Activated CD8-positive, alpha-beta T cell treated with anti-CD3 and anti-CD28 coated beads for 36 hours (primary cell): Measurements from ENCODE around the gene DIAPH3. TPM values are rescaled to one million over a fixed set of nuclear protein-coding genes. Genes with fewer than 3 reads are reported as not detected.

Experiments
- ATAC-seq: fragments of 200-7000 bp; cut with Tn5 transposase; one replicate; pipeline ENCODE4 v1.10.0; 2021; ENCODE audit warnings: mild to moderate bottlenecking, moderate library complexity
- CTCF ChIA-PET: fragments of 350-600 bp; sonication (Branson Sonifier 250); formaldehyde crosslinking; loops from one replicate; lab custom pipeline; 2021; ENCODE audit warnings: antibody characterized with exemption; lab: Charles Lee
- POLR2A ChIA-PET: fragments of 350-600 bp; sonication (Branson Sonifier 250); formaldehyde crosslinking; loops from one replicate; lab custom pipeline; 2021; ENCODE audit warnings: antibody characterized with exemption; lab: Charles Lee
- DNase-seq: peaks from one replicate; pipeline ENCODE4 v3.0.0-alpha.2; 2020
- H3K27ac Mint-ChIP-seq: one replicate; pipeline ENCODE4 v1.8.0; 2021; ENCODE audit warnings: mild to moderate bottlenecking, mixed read lengths
- H3K27me3 Mint-ChIP-seq: one replicate; pipeline ENCODE4 v1.8.0; 2021; ENCODE audit warnings: mixed read lengths
- H3K36me3 Mint-ChIP-seq: one replicate; pipeline ENCODE4 v1.8.0; 2021; ENCODE audit warnings: low read depth, mixed read lengths
- H3K4me1 Mint-ChIP-seq: one replicate; pipeline ENCODE4 v1.8.0; 2021; ENCODE audit warnings: low read depth, mixed read lengths
- H3K4me3 Mint-ChIP-seq: one replicate; pipeline ENCODE4 v1.8.0; 2021; ENCODE audit warnings: mild to moderate bottlenecking, moderate library complexity, mixed read lengths
- H3K9me3 Mint-ChIP-seq: one replicate; pipeline ENCODE4 v1.8.0; 2021; ENCODE audit warnings: mixed read lengths
- CTCF ChIP-seq: fragments of 200-600 bp; IDR thresholded peaks from one replicate; pipeline ENCODE4 v1.8.0; 2022; ENCODE audit warnings: antibody characterized with exemption, mild to moderate bottlenecking
- intact Hi-C: fragments of 100-400 bp; cut with micrococcal nuclease; formaldehyde crosslinking; loops from one replicate; pipeline ENCODE4 v1.10.0; 2022
- total RNA-seq, 2 experiments: library from RNA; stranded (reverse); gene quantifications; one replicate each; pipeline ENCODE4 v1.2.3, GENCODE V29; 2021

DIAPH3 gene
- total RNA-seq, 2 experiments from 2014 or later: 23.0 to 25.4 TPM

- Mint-ChIP-seq H3K4me1 (no peaks in the 10 kb centered on the region), H3K9me3 (no peaks in the 10 kb centered on the region), H3K4me3 (no peak overlapping the region), H3K36me3 (no peaks in the 10 kb centered on the region), H3K27ac (no peak overlapping the region), H3K27me3 (no peaks in the 10 kb centered on the region)
- no peak for TF ChIP-seq CTCF
- DNase-seq (no peak), ATAC-seq (no peak)
- POLR2A ChIA-PET: interaction anchor here (0.8 kb wide), 1 partner anchor 11 kb away, joined by 3 read pairs; no protein-coding TSS in a partner anchor
- intact Hi-C loops: no loop called here
- CTCF ChIA-PET: no interaction called here
Observed at GRCh38 chr13:59730026-59730425, 433.7 kb downstream of the DIAPH3 start.

GRCh38 chr13:59728896-59729545 is 434.7 kb downstream of the DIAPH3 start:
- CTCF ChIA-PET: no interaction called here
- no peak overlapping the region for H3K4me3 Mint-ChIP-seq
- H3K4me1 Mint-ChIP-seq: no peaks in the 10 kb centered on the region
- no peak for DNase-seq
- H3K36me3 Mint-ChIP-seq: no peaks in the 10 kb centered on the region
- no peak for TF ChIP-seq CTCF
- intact Hi-C loops: no loop called here
- POLR2A ChIA-PET: no interaction called here
- no peak overlapping the region for H3K27ac Mint-ChIP-seq
- ATAC-seq: no peak
- no peaks in the 10 kb centered on the region for H3K27me3 Mint-ChIP-seq
- H3K9me3 Mint-ChIP-seq: no peaks in the 10 kb centered on the region

- intact Hi-C loops: no loop called here
- Mint-ChIP-seq H3K4me1 (peaks cover 6% of the 10 kb centered on the region), H3K4me3 (no peak overlapping the region), H3K27me3 (no peaks in the 10 kb centered on the region), H3K36me3 (no peaks in the 10 kb centered on the region), H3K27ac (no peak overlapping the region), H3K9me3 (no peaks in the 10 kb centered on the region)
- ATAC-seq (no peak), DNase-seq (no peak)
- POLR2A ChIA-PET: no interaction called here
- CTCF ChIA-PET: interaction anchor here (1.4 kb wide), 1 partner anchor 41 kb away, joined by 4 read pairs; no protein-coding TSS in a partner anchor
- TF ChIP-seq CTCF: no peak
Observed at GRCh38 chr13:59721926-59722910, 441.5 kb downstream of the DIAPH3 start.

GRCh38 chr13:59715611-59716010 is 448.1 kb downstream of the DIAPH3 start:
- DNase-seq (no peak), ATAC-seq (no peak)
- ChIA-PET CTCF (no interaction called here), POLR2A (no interaction called here)
- no peak overlapping the region for H3K27ac Mint-ChIP-seq
- H3K9me3 Mint-ChIP-seq: no peaks in the 10 kb centered on the region
- no peak overlapping the region for H3K4me3 Mint-ChIP-seq
- no peaks in the 10 kb centered on the region for H3K4me1 Mint-ChIP-seq
- no peaks in the 10 kb centered on the region for H3K36me3 Mint-ChIP-seq
- no peak for TF ChIP-seq CTCF
- intact Hi-C loops: no loop called here
- H3K27me3 Mint-ChIP-seq: no peaks in the 10 kb centered on the region
